Activated T-cell treated with anti-CD3 and anti-CD28 coated beads, Interleukin-2, amount 50 U/mL, for 4 hours (primary cell): ENCODE data around the gene CDH23. TPM values are rescaled to one million over a fixed set of nuclear protein-coding genes. Genes with fewer than 3 reads are reported as not detected.
A peak's percentile ranks its signal among the peaks of the same experiment; 100 is the strongest.

Source experiments
- ATAC-seq, 2 donors: fragments of 200-7000 bp; cut with Tn5 transposase; one replicate each; pipeline ENCODE4 v1.10.0; 2021
- DNase-seq: peaks from one replicate; pipeline ENCODE4 v3.0.0-alpha.2; 2020
- H3K27me3 Mint-ChIP-seq: one replicate; pipeline ENCODE4 v1.8.0; 2021; ENCODE audit warnings: low read depth, mixed read lengths
- H3K36me3 Mint-ChIP-seq: one replicate; pipeline ENCODE4 v1.8.0; 2022; ENCODE audit warnings: mixed read lengths; ENCODE audit not compliant: insufficient read depth
- H3K4me1 Mint-ChIP-seq: one replicate; pipeline ENCODE4 v1.8.0; 2021; ENCODE audit warnings: low read depth, mixed read lengths
- H3K4me3 Mint-ChIP-seq: one replicate; pipeline ENCODE4 v1.8.0; 2021; ENCODE audit warnings: mild to moderate bottlenecking, moderate library complexity, mixed read lengths
- H3K9me3 Mint-ChIP-seq: one replicate; pipeline ENCODE4 v1.8.0; 2021; ENCODE audit warnings: mixed read lengths
- total RNA-seq, 3 donors: library from RNA; stranded (reverse); gene quantifications; one replicate each; pipeline ENCODE4 v1.2.1, GENCODE V29; 2021

CDH23 gene
- total RNA-seq, 3 donors from 2014 or later = 0.71 to 1.2 (median 1.1) TPM

DNA sequence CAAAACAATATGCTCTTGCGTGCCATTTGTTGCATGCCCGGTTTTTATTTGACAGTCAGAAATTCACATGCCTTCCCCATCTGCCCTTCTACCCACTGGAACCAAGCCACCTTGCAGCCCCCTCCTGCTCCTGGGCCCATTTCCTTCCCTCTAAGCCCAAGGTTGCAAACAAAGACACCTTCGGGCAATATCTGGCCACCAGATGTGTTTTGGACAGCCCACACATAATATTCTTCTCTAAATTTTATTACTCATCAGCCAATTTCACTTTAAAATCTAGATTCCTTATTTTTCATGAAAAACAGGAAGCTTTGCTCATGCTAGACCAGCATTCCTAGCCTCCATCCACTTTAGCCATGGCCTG, 341.1 kb downstream of the CDH23 start:
- DNase-seq = no peak
- no peak for ATAC-seq
- Mint-ChIP-seq H3K9me3 (no peaks in the 10 kb centered on the region), H3K27me3 (no peaks in the 10 kb centered on the region), H3K4me1 (peaks cover 99% of the 10 kb centered on the region), H3K4me3 (peak overlapping the region; percentile 10), H3K36me3 (peaks cover 6% of the 10 kb centered on the region)

DNA sequence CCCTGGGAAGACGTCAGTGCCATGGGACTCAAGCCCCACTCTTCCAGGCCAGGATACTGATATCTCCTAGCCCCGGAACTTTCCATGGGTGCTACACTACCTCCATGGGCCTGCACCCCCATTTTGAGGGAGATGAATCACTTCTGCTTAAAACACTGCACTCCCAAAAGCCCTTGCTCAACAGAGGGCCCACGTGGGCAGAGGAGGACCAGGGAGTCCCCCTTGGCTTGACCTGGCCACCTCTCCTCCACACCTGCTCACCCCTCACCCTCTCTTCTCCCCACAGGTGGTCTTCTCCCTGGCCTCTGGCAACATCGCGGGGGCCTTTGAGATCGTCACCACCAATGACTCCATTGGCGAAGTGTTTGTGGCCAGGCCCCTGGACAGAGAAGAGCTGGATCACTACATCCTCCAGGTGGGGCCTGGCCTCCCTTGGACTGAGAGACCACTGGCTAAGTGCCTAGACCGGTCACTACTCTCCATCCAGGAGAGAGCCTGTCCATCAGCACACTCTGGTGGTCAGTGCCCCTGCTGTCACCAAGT, 342.7 kb downstream of the CDH23 start:
- no peak for DNase-seq
- H3K9me3 Mint-ChIP-seq = no peaks in the 10 kb centered on the region
- no peaks in the 10 kb centered on the region for H3K27me3 Mint-ChIP-seq
- no peak overlapping the region for H3K4me3 Mint-ChIP-seq
- peaks cover 4% of the 10 kb centered on the region for H3K36me3 Mint-ChIP-seq
- ATAC-seq = no peak
- H3K4me1 Mint-ChIP-seq = peaks cover 99% of the 10 kb centered on the region

DNA sequence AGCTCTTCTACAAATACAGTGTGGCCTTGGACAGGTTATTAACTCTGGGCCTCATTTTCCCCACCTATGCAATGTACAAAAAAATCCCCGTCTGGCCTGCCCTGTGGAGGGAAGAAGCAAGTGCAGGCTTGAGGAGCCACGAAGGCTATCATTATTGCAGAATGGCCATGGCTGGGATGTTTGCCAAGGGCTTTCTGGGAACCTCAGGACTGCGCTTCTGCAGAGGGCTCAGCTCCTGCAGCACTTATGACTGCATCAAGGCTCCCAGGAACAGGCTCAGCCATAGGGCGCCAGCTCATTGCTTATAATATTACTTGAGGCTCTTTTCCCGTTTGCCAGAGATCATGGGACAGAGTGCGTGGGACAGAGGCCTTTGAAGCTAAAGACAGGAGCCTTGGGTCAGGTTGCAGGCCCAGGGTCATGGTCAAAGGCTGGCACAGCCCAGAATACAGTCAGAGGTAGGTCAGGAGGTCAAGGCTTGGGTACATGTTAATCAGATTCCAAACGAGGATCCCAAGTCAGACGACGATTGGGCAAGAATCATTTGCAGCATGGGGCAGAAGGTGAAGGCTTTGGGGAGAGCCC, 343.4 kb downstream of the CDH23 start:
- H3K4me1 Mint-ChIP-seq = peaks cover 99% of the 10 kb centered on the region
- no peak for DNase-seq
- no peak overlapping the region for H3K4me3 Mint-ChIP-seq
- no peaks in the 10 kb centered on the region for H3K27me3 Mint-ChIP-seq
- H3K9me3 Mint-ChIP-seq = no peaks in the 10 kb centered on the region
- H3K36me3 Mint-ChIP-seq = peaks cover 4% of the 10 kb centered on the region
- no peak for ATAC-seq

DNA sequence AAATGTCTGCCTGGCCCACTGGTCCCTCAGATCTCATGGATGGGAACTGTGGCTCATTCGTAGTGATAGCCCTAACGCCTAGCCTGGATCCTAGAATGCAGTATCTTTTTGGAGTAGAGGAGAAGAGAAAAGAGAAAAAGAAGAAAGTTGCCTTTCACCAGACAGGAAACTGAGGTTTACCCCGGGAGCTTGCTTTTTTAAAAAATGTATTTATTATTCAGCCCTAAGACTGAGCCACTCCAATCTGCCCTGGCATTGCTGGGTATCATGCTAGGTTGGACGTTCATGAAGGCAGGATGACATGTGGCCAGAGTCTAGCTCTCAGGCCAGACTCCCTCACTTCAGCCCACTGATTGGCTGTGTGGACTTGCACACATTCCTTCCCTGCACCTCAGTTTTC, 344.3 kb downstream of the CDH23 start:
- Mint-ChIP-seq H3K4me1 (peaks cover 99% of the 10 kb centered on the region), H3K4me3 (peak overlapping the region; percentile 47), H3K9me3 (no peaks in the 10 kb centered on the region), H3K27me3 (no peaks in the 10 kb centered on the region), H3K36me3 (peaks cover 4% of the 10 kb centered on the region)
- DNase-seq (no peak), ATAC-seq (no peak)

DNA sequence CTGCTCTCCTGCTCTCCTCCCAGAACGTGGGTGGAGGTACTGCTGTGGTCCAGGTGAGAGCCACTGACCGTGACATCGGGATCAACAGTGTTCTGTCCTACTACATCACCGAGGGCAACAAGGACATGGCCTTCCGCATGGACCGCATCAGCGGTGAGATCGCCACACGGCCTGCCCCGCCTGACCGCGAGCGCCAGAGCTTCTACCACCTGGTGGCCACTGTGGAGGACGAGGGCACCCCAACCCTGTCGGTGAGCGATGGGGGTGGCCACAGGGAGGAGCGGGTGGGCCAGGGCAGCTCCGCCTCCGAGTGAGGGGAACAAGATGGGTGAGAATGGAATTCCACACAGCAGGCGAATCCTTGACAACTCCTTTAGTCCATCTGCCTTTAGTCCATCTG, 345.0 kb downstream of the CDH23 start:
- Mint-ChIP-seq H3K4me3 (no peak overlapping the region), H3K36me3 (peaks cover 4% of the 10 kb centered on the region), H3K9me3 (no peaks in the 10 kb centered on the region), H3K4me1 (peaks cover 99% of the 10 kb centered on the region), H3K27me3 (no peaks in the 10 kb centered on the region)
- no peak for ATAC-seq
- no peak for DNase-seq

DNA sequence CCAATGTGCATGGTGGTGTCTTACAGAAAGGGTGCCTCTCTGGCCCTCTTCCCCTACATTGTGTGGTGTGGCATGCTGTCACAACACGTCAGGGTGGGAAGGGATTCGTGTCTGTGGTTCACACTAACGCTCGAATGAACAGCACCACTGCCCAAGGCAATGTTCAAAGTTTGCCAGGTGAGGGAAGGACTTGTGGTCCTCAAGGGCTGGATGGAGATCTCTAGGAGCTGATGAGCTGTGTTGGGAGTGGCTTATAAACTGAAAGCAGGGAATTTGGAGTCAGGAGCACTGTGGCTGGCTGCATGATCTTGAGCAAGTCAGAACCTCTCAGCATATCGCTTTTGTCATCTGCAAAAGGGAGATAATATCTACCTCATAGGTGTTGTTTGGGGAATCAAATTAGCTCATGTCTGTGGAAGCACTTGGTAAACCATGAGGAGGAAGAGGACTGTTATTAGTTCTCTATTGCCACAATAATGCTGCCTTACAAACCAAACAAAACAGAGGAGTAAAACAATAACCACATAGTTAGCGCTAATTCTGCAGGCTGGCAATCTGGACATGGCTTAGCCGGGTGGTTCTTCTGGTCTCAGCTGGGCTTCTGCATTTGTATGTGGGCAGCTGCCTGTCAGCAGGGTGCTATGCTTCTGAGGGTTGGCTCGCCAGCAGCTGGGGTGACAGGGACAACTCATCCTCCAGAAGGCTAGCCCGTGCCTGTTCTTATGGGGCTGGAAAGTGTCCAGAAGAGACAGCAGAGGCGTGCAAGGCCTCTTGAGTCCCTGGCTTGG, 345.8 kb downstream of the CDH23 start:
- no peak for DNase-seq
- peak; percentile 22 to 24 for ATAC-seq
- Mint-ChIP-seq H3K9me3 (no peaks in the 10 kb centered on the region), H3K4me3 (peak overlapping the region; percentile 21), H3K27me3 (no peaks in the 10 kb centered on the region), H3K4me1 (peaks cover 99% of the 10 kb centered on the region), H3K36me3 (peaks cover 4% of the 10 kb centered on the region)

DNA sequence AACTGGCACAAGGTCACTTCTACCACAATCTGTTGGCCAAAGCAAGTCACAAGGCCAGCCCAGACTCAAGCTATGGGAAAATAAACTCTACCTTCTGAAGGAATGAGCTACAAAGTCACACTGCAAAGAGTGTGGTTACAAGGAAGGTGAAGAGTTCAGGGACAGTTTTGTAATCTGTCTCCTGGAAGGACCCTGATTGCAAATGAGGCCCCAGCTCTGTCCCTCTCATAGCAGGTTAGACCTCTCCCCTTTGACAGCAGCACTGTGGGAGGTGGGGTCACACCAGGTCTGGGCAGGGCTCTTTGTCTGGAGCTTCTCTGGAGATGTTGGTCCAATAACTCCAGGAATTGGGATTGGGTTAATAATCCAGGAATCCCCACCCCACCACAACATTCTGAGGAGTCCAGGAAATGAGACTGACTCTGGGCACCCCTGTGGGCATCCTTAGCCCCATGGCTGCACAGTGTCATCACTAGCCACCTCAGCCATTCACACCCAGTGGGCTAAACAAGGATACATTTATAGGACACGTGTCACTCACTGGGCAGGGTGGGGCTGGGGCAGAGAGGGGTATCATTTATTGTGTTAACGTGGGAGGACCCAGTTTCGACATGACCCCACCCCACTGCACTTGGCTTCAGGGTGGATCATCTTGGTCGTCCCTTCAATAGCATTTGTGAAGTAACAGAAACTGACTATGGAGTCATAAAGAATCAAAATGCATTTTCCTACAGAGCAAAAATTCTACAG, 346.5 kb downstream of the CDH23 start:
- H3K27me3 Mint-ChIP-seq = no peaks in the 10 kb centered on the region
- H3K4me3 Mint-ChIP-seq = no peak overlapping the region
- DNase-seq (no peak), ATAC-seq (no peak)
- H3K4me1 Mint-ChIP-seq = peaks cover 99% of the 10 kb centered on the region
- no peaks in the 10 kb centered on the region for H3K9me3 Mint-ChIP-seq
- peaks cover 4% of the 10 kb centered on the region for H3K36me3 Mint-ChIP-seq

DNA sequence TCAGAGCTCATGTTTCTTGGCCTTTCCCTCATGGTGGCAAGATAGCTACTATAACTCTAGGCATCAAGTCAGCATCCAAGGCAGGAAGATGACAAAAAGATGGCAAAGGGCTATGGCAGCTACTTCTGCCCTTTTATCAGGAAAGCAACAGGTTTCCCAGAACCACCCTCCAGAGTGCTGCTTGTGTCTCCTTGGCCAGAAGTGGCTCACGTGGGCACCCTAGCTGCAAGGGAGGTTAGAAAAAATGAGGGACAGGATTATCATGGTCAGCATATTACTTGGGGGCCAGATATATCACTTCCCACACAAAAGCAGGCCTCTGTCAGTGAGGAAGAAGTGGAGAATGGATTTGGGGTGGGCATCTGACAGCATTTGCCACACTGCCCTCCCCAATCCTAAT, 347.1 kb downstream of the CDH23 start:
- no peaks in the 10 kb centered on the region for H3K9me3 Mint-ChIP-seq
- no peak for ATAC-seq
- peaks cover 8% of the 10 kb centered on the region for H3K36me3 Mint-ChIP-seq
- no peak for DNase-seq
- no peaks in the 10 kb centered on the region for H3K27me3 Mint-ChIP-seq
- H3K4me1 Mint-ChIP-seq = peaks cover 100% of the 10 kb centered on the region
- no peak overlapping the region for H3K4me3 Mint-ChIP-seq

DNA sequence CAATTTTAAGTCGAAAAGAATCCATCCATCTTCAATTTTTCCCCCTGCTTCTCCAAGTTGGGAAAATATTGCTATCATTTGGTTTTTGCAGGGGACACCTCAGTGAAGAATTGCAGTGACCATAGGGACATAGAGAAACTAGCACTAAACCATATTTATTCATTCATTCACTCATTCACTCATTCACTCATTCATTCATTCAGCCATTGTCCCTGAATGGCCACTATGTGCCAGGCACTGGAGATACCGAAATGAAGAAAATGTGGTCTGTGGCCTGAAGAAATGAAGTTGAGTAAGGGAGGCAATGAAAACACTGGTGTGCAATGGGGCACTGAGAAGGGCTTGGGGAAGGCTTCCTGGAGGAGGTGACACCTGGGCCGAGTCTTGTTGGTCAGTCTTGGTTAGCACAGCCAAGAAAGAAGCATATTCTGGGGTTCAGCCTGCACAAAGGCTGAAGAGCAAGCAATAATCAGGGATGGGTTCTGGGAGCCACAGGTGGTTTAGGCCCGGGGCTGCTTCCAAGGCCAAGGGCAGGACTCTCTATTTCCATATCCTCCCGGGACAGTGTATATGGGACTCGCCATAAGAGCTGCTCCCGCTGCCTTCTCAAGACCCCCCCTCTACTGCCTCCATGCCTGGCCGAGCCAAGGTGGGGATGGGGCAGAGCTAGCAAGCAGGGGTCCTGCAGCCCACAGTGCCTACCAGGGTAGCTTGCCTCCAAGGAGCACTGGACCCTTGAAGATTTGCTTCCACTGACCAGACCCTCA, 348.4 kb downstream of the CDH23 start:
- DNase-seq (no peak), ATAC-seq (no peak)
- no peak overlapping the region for H3K4me3 Mint-ChIP-seq
- H3K4me1 Mint-ChIP-seq = peaks cover 100% of the 10 kb centered on the region
- no peaks in the 10 kb centered on the region for H3K27me3 Mint-ChIP-seq
- peaks cover 16% of the 10 kb centered on the region for H3K36me3 Mint-ChIP-seq
- no peaks in the 10 kb centered on the region for H3K9me3 Mint-ChIP-seq

DNA sequence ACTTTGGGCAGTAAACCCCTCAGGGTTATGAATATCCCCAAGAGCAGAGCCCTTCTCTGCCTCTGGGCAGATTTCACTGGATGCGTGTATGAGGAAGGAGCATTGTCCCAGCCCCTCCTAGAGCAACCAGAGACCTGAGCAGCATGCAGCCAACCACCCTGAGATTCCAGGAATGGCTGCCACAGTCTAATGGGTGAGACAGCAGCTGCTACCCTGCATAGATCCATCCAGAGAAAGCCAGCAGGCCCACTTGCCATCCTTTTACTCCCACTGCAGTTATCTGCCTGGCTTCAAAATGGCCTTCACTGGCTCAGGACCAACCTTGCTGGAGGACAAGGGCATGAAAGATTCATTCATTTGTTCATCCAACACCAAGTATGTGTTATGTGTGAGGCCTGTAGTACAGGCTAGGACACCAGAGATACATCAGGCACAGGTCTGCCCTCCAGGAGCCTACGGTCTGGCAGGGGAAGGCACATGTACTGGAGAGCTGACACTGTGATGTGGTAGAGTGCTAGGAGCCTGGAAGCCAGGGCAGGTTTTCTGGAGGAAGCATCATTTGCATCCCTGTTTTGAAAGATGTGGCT, 349.0 kb downstream of the CDH23 start:
- Mint-ChIP-seq H3K4me3 (no peak overlapping the region), H3K4me1 (peaks cover 100% of the 10 kb centered on the region), H3K27me3 (no peaks in the 10 kb centered on the region), H3K9me3 (no peaks in the 10 kb centered on the region), H3K36me3 (peaks cover 23% of the 10 kb centered on the region)
- DNase-seq (no peak), ATAC-seq (no peak)

DNA sequence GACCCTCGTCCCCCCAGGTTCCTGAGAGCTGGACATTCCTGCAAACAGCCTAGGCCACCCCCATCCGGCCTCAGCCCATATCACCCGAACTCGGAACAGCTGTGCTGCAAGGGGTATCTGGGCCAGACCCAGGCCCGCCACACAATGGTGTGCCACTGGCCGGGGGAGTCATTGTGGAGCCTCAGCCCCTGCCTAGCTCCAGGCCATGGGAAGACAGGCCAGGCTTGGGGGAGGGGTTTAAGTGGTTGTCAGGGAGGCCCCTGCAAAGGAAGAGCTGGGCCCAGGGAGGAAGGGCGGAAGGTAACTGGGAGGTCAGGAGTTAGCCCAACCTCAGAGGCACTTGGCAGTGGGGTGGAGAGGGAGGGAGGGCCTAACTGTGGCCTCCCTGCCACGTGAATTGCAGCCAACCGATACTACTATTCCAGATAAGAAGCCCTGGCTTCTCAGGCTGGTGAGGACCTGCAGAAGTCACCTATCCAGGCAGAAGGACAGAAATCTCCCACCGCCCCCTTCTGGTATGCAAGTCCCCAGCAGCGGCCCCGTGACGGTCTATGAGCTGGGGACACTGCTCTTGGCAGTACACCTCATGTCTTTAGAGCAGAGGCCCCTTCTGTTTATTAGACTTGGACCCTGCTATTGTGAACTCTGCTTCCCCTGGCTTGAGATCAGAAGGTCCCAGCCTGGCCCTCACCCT, 349.8 kb downstream of the CDH23 start:
- H3K36me3 Mint-ChIP-seq = peaks cover 28% of the 10 kb centered on the region
- DNase-seq (no peak), ATAC-seq (no peak)
- no peak overlapping the region for H3K4me3 Mint-ChIP-seq
- peaks cover 98% of the 10 kb centered on the region for H3K4me1 Mint-ChIP-seq
- no peaks in the 10 kb centered on the region for H3K9me3 Mint-ChIP-seq
- H3K27me3 Mint-ChIP-seq = no peaks in the 10 kb centered on the region

DNA sequence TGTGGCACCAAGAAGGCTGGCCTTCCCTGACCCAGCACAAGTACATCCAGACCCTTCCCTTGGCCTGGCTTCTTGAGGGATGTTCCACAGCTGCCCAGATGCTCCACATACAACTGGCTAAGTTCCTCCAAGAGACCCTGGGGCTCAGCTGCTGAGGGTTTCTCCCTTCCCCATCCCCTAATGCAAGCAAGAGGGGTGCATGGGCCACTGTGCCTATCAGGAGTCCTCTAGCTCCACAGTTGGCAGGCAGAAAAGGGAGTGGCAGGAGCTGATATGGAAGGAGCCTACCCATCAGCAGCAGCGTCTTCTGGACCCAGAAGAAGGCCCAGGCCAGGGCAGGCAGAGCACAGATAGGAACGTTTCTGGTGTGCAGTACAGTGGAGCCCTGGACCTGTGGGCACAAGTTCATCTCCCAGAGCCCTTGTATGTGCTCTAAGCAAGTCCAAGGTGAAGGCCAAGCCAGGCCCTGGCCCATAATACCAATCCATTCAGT, 350.4 kb downstream of the CDH23 start:
- no peaks in the 10 kb centered on the region for H3K9me3 Mint-ChIP-seq
- H3K4me1 Mint-ChIP-seq = peaks cover 98% of the 10 kb centered on the region
- no peak for ATAC-seq
- no peaks in the 10 kb centered on the region for H3K27me3 Mint-ChIP-seq
- no peak overlapping the region for H3K4me3 Mint-ChIP-seq
- peaks cover 34% of the 10 kb centered on the region for H3K36me3 Mint-ChIP-seq
- no peak for DNase-seq
